Measurements from ENCODE around the gene PPIL3.

PPIL3 gene

GRCh38 chr2:200862532-200863000, 26.3 kb downstream of the PPIL3 start:
- Histone ChIP-seq H3K9ac (peak overlapping the region; percentile 99), H3K27me3 (ENCODE audit: insufficient read depth, low read depth) (no peaks in the 10 kb centered on the region), H3K27ac (peak overlapping the region; percentile 99), H3K36me3 (ENCODE audit: insufficient read depth) (peaks cover 28% of the 10 kb centered on the region; the same call in 1 of the 2 replicates), H4K20me1 (ENCODE audit: insufficient read depth) (peaks cover 28% of the 10 kb centered on the region), H3K4me2 (peak overlapping the region; percentile 38), H3K79me2 (ENCODE audit: insufficient read depth, low read depth) (peaks cover 69% of the 10 kb centered on the region), H2AFZ (ENCODE audit: low read depth) (no peak overlapping the region), H3K4me1 (ENCODE audit: low read depth, poor library complexity, severe bottlenecking) (peaks cover 38% of the 10 kb centered on the region), H3K4me3 (IDR thresholded peaks at IDR 0.05; ENCODE audit: insufficient read depth, low read depth, low read length) (peak overlapping the region; percentile 21)
- no peak for TF ChIP-seq CTCF (conservative IDR thresholded peaks at IDR 0.05; ENCODE audit: low read depth, low read length)

GRCh38 chr2:200861617-200862155, 27.2 kb downstream of the PPIL3 start:
- Histone ChIP-seq H3K9ac (peak overlapping the region; percentile 99; the same call in 1 of the 2 replicates), H4K20me1 (ENCODE audit: insufficient read depth) (peaks cover 33% of the 10 kb centered on the region), H3K36me3 (ENCODE audit: insufficient read depth) (peaks cover 34% of the 10 kb centered on the region; the same call in 1 of the 2 replicates), H3K4me1 (ENCODE audit: low read depth, poor library complexity, severe bottlenecking) (peaks cover 38% of the 10 kb centered on the region), H3K4me3 (IDR thresholded peaks at IDR 0.05; ENCODE audit: insufficient read depth, low read depth, low read length) (no peak overlapping the region), H3K27ac (peak overlapping the region; percentile 99; the same call in 1 of the 2 replicates), H3K79me2 (ENCODE audit: insufficient read depth, low read depth) (peaks cover 75% of the 10 kb centered on the region), H3K4me2 (peak overlapping the region; percentile 38), H2AFZ (ENCODE audit: low read depth) (no peak overlapping the region), H3K27me3 (ENCODE audit: insufficient read depth, low read depth) (no peaks in the 10 kb centered on the region)
- no peak for TF ChIP-seq CTCF (conservative IDR thresholded peaks at IDR 0.05; ENCODE audit: low read depth, low read length)

- Histone ChIP-seq H2AFZ (ENCODE audit: low read depth) (no peak overlapping the region), H3K36me3 (ENCODE audit: insufficient read depth) (peaks cover 42% of the 10 kb centered on the region; the same call in 1 of the 2 replicates), H3K4me2 (peak overlapping the region; percentile 38), H3K4me1 (ENCODE audit: low read depth, poor library complexity, severe bottlenecking) (peaks cover 37% of the 10 kb centered on the region), H3K9ac (no peak overlapping the region), H3K27ac (no peak overlapping the region), H3K79me2 (ENCODE audit: insufficient read depth, low read depth) (peaks cover 82% of the 10 kb centered on the region), H3K27me3 (ENCODE audit: insufficient read depth, low read depth) (no peaks in the 10 kb centered on the region), H3K4me3 (IDR thresholded peaks at IDR 0.05; ENCODE audit: insufficient read depth, low read depth, low read length) (no peak overlapping the region), H4K20me1 (ENCODE audit: insufficient read depth) (peaks cover 33% of the 10 kb centered on the region)
- TF ChIP-seq CTCF (conservative IDR thresholded peaks at IDR 0.05; ENCODE audit: low read depth, low read length): no peak
Measured at GRCh38 chr2:200860092-200860795, 28.6 kb downstream of the PPIL3 start.

GRCh38 chr2:200856806-200857205, 32.1 kb downstream of the PPIL3 start:
- no peak for TF ChIP-seq CTCF (conservative IDR thresholded peaks at IDR 0.05; ENCODE audit: low read depth, low read length)
- Histone ChIP-seq H4K20me1 (ENCODE audit: insufficient read depth) (peaks cover 31% of the 10 kb centered on the region), H3K36me3 (ENCODE audit: insufficient read depth) (peaks cover 62% of the 10 kb centered on the region; the same call in 1 of the 2 replicates)

More at GRCh38 chr2:200856806-200857205, 32.1 kb downstream of the PPIL3 start:
- H3K4me3 ChIP-seq (IDR thresholded peaks at IDR 0.05; ENCODE audit: insufficient read depth, low read depth, low read length): no peak overlapping the region
- no peaks in the 10 kb centered on the region for H3K27me3 ChIP-seq (ENCODE audit: insufficient read depth, low read depth)
- no peak overlapping the region for H2AFZ ChIP-seq (ENCODE audit: low read depth)
- H3K4me2 ChIP-seq: no peak overlapping the region
- H3K27ac ChIP-seq: no peak overlapping the region
- H3K79me2 ChIP-seq (ENCODE audit: insufficient read depth, low read depth): peaks cover 56% of the 10 kb centered on the region
- no peak overlapping the region for H3K9ac ChIP-seq
- peaks cover 27% of the 10 kb centered on the region for H3K4me1 ChIP-seq (ENCODE audit: low read depth, poor library complexity, severe bottlenecking)

All from KMS-11 (cell line).